Activated naive CD8-positive, alpha-beta T cell treated with anti-CD3 and anti-CD28 coated beads for 36 hours (primary cell): Measurements from ENCODE around the gene CLHC1. TPM values are rescaled to one million over a fixed set of nuclear protein-coding genes. Genes with fewer than 3 reads are reported as not detected.
"Not testable (repeated sequence)": the region's sequence is repeated elsewhere in the genome, so short reads cannot be mapped to it uniquely, and the experiment has no call there.

Source experiments
- DNase-seq: peaks from one replicate; pipeline ENCODE4 v3.0.0; 2021
- H3K27ac Mint-ChIP-seq: one replicate; pipeline ENCODE4 v1.8.0; 2022; ENCODE audit warnings: mild to moderate bottlenecking, moderate library complexity, mixed read lengths
- H3K27me3 Mint-ChIP-seq: one replicate; pipeline ENCODE4 v1.8.0; 2022; ENCODE audit warnings: mild to moderate bottlenecking, mixed read lengths
- H3K36me3 Mint-ChIP-seq: one replicate; pipeline ENCODE4 v1.8.0; 2021; ENCODE audit warnings: mild to moderate bottlenecking, mixed read lengths
- H3K4me1 Mint-ChIP-seq: one replicate; pipeline ENCODE4 v1.8.0; 2021; ENCODE audit warnings: mixed read lengths
- H3K4me3 Mint-ChIP-seq: one replicate; pipeline ENCODE4 v1.8.0; 2022; ENCODE audit warnings: mild to moderate bottlenecking, moderate library complexity, mixed read lengths
- H3K9me3 Mint-ChIP-seq: one replicate; pipeline ENCODE4 v1.8.0; 2022; ENCODE audit warnings: mixed read lengths
- total RNA-seq, 2 experiments: library from RNA; stranded (reverse); gene quantifications; one replicate each; pipeline ENCODE4 v1.2.3, GENCODE V29; 2021

Gene CLHC1
- total RNA-seq, 2 experiments from 2014 or later: 5.8 to 7.8 TPM

GRCh38 chr2:55241582-55241981 lies 9.5 kb upstream of the CLHC1 start:
- H3K4me3 Mint-ChIP-seq, H3K27me3 Mint-ChIP-seq, H3K4me1 Mint-ChIP-seq, H3K9me3 Mint-ChIP-seq, H3K27ac Mint-ChIP-seq, DNase-seq: not testable (repeated sequence)
- H3K36me3 Mint-ChIP-seq: peaks cover 15% of the 10 kb centered on the region

DNA sequence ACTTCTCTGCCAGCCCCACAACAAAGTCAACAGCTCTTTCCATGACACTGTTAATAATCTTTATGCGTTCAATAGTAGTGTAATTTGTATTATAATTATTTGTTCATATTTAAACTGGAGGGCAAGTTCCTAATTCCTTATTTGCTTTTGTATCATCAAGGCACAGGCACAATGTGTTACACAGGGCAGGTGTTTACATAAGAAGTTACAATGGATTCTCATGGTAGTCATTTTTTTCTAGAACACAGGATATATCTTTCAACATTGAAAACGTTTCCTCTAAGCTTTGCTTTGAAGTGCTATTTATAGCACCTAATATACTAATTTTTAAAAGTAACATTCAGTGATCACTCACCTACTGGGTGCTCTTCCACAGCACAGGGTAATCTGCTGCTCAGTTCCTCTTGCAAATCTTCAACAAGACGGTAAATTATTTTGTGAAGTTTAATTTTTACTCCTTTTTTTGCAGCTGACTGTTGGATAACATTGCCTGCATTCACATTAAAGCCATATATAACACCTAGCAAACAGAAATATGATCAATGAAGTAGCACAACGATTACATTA lies 7.6 kb upstream of the CLHC1 start:
- H3K27me3 Mint-ChIP-seq: no peaks in the 10 kb centered on the region
- H3K36me3 Mint-ChIP-seq: peaks cover 28% of the 10 kb centered on the region
- no peak overlapping the region for H3K27ac Mint-ChIP-seq
- no peaks in the 10 kb centered on the region for H3K9me3 Mint-ChIP-seq
- H3K4me1 Mint-ChIP-seq: peaks cover 19% of the 10 kb centered on the region
- no peak for DNase-seq
- no peak overlapping the region for H3K4me3 Mint-ChIP-seq

- Mint-ChIP-seq H3K27me3 (no peaks in the 10 kb centered on the region), H3K9me3 (no peaks in the 10 kb centered on the region), H3K27ac (no peak overlapping the region), H3K36me3 (peaks cover 47% of the 10 kb centered on the region), H3K4me3 (no peak overlapping the region), H3K4me1 (peaks cover 30% of the 10 kb centered on the region)
- DNase-seq: no peak
Observed at GRCh38 chr2:55236992-55237543, 5.0 kb upstream of the CLHC1 start.

- H3K27ac Mint-ChIP-seq: peak overlapping the region; percentile 72
- H3K27me3 Mint-ChIP-seq: no peaks in the 10 kb centered on the region
- H3K9me3 Mint-ChIP-seq: no peaks in the 10 kb centered on the region
- peak overlapping the region; percentile 99 for H3K4me3 Mint-ChIP-seq
- no peak for DNase-seq
- H3K4me1 Mint-ChIP-seq: peaks cover 34% of the 10 kb centered on the region
- H3K36me3 Mint-ChIP-seq: peaks cover 49% of the 10 kb centered on the region
Observed at GRCh38 chr2:55235724-55236538, 3.8 kb upstream of the CLHC1 start.

GRCh38 chr2:55233658-55233940 lies 1.5 kb upstream of the CLHC1 start:
- Mint-ChIP-seq H3K4me1 (peaks cover 48% of the 10 kb centered on the region), H3K27ac (peak overlapping the region; percentile 98), H3K9me3 (no peaks in the 10 kb centered on the region), H3K27me3 (no peaks in the 10 kb centered on the region), H3K36me3 (peaks cover 59% of the 10 kb centered on the region), H3K4me3 (peak overlapping the region; percentile 99)
- DNase-seq: no peak

DNA sequence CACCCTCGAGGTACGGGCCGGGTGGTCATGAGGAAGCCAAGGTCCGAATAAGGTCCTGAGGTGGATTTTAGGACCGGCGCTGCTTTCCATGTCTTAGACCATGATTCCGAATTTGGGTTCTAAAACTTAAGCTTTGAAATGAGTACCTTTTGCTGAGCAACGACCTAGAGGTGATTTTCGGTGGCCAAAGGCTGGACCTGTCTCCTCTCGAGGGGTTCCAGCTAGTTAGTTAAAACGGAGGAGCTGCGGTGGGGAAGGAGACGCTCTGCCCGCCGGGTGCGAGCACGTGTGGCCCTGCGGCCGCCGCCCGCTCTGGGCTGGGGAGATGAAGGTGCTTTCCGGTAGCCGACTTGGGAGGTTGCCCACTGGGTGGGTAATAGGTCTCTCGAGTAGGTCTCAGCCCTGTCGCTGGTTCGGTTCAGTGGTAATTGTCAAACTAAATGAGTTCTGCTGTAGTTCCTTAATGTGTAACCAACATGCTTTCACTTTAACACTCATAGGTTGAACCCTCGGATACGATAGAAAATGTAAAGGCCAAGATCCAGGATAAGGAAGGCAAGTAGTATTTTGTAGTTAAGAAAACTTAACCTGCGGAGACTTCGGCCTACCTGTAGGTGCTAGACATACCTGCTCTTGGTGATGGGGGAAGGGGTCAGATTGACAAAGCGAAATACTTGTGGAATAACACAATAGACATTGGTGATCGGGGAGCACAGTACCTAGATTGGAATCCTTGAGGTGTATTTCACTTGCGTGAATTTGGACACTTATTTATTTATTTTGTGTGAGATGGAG lies 967 bp upstream of the CLHC1 start:
- peak overlapping the region; percentile 98 for H3K27ac Mint-ChIP-seq
- DNase-seq: peak; percentile 36
- H3K9me3 Mint-ChIP-seq: no peaks in the 10 kb centered on the region
- peak overlapping the region; percentile 99 for H3K4me3 Mint-ChIP-seq
- peaks cover 61% of the 10 kb centered on the region for H3K36me3 Mint-ChIP-seq
- H3K27me3 Mint-ChIP-seq: no peaks in the 10 kb centered on the region
- H3K4me1 Mint-ChIP-seq: peaks cover 53% of the 10 kb centered on the region

GRCh38 chr2:55231546-55232083 lies 478 bp downstream of the CLHC1 start:
- peak overlapping the region; percentile 98 for H3K27ac Mint-ChIP-seq
- H3K9me3 Mint-ChIP-seq: peaks cover 2% of the 10 kb centered on the region
- H3K36me3 Mint-ChIP-seq: peaks cover 69% of the 10 kb centered on the region
- peak overlapping the region; percentile 99 for H3K4me3 Mint-ChIP-seq
- H3K27me3 Mint-ChIP-seq: no peaks in the 10 kb centered on the region
- DNase-seq: no peak
- peaks cover 60% of the 10 kb centered on the region for H3K4me1 Mint-ChIP-seq

GRCh38 chr2:55230551-55230950 lies 1.5 kb downstream of the CLHC1 start:
- Mint-ChIP-seq H3K9me3 (peaks cover 2% of the 10 kb centered on the region), H3K36me3 (peaks cover 62% of the 10 kb centered on the region), H3K27me3 (no peaks in the 10 kb centered on the region), H3K4me1 (peaks cover 52% of the 10 kb centered on the region), H3K4me3 (peak overlapping the region; percentile 99), H3K27ac (peak overlapping the region; percentile 7)
- DNase-seq: no peak

- Mint-ChIP-seq H3K4me1 (peaks cover 41% of the 10 kb centered on the region), H3K4me3 (no peak overlapping the region), H3K36me3 (peaks cover 51% of the 10 kb centered on the region), H3K9me3 (peaks cover 2% of the 10 kb centered on the region), H3K27me3 (no peaks in the 10 kb centered on the region), H3K27ac (no peak overlapping the region)
- no peak for DNase-seq
Observed at GRCh38 chr2:55229221-55229620, 2.9 kb downstream of the CLHC1 start.

DNA sequence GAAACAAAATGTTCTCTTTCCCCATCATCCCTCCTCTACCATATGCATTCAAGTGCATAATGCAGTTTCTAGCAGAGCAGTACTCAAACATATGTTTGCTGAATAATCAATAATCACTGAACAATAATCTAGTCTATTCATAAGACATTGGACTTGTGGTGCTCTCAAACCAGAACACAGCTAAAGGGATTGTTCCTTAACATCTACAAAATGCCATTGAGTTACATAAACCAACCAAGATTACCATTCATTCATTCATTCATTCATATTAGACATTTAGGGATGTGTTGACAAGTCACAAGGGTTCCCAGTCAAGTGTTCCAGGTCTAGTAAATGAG lies 3.9 kb downstream of the CLHC1 start:
- DNase-seq: no peak
- Mint-ChIP-seq H3K4me1 (peaks cover 37% of the 10 kb centered on the region), H3K4me3 (peak overlapping the region; percentile 22)

GRCh38 chr2:55227437-55228225 lies 4.5 kb downstream of the CLHC1 start:
- H3K4me1 Mint-ChIP-seq: peaks cover 38% of the 10 kb centered on the region
- not testable (repeated sequence) for H3K27me3 Mint-ChIP-seq
- H3K4me3 Mint-ChIP-seq: peak overlapping the region; percentile 22

More for the DNA sequence above, 3.9 kb downstream of the CLHC1 start:
- Mint-ChIP-seq H3K27me3 (no peaks in the 10 kb centered on the region), H3K9me3 (peaks cover 2% of the 10 kb centered on the region), H3K36me3 (peaks cover 42% of the 10 kb centered on the region), H3K27ac (peak overlapping the region; percentile 79)

DNA sequence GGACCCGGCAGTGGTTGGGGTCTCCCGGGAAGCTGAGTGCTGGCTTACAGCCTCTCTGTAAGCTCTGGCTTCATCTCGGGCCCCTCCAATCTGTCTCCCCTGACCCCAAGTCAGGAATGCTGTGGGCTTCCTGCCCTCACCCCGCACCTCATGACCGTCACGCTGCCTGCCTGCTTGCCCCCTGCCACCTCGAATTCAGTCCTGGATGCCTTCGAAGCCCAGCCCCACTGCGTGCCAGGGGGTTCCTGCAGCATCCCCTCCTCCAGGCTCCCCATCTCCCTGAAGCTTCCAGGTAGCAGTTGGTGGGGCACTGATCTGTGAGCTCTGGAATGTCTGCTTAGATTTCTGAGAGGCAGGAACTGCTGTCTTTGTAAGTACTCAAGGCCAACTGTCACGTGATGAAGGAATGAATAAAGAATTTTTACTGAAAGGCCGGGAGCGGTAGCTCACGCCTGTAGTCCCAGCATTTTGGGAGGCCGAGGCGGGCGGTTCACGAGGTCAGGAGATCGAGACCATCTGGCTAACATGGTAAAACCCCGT lies 6.5 kb downstream of the CLHC1 start:
- Mint-ChIP-seq H3K9me3 (peaks cover 2% of the 10 kb centered on the region), H3K4me3 (no peak overlapping the region), H3K36me3 (peaks cover 29% of the 10 kb centered on the region), H3K4me1 (peaks cover 45% of the 10 kb centered on the region), H3K27ac (peak overlapping the region; percentile 36), H3K27me3 (no peaks in the 10 kb centered on the region)
- DNase-seq: no peak

More at GRCh38 chr2:55227437-55228225, 4.5 kb downstream of the CLHC1 start:
- DNase-seq, H3K9me3 Mint-ChIP-seq: not testable (repeated sequence)
- H3K27ac Mint-ChIP-seq: peak overlapping the region; percentile 79
- peaks cover 36% of the 10 kb centered on the region for H3K36me3 Mint-ChIP-seq

DNA sequence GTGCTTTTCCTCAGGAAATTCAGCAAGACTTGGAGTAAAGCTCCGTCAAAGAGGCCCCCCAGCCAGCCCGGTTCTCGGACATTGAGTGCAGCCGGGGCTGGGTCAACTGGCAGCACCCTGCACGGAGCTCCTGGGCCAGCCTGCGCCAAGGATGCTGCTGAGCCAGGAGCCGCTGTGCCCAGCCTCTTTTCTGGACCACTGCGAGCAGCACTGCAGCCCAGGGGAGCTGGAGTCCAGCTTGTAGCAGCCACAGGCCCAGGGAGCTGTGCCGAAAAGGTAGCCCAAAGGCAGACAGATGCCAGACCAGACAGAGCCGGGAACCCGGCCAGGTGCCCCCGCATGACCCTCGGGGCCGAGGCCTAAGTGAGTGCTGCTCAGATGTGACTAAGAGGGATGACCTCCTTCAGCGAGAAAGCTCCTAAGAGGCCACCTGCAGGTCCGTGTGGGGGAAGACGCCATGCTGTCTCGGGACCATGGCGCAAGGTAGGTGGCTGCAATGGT lies 7.3 kb downstream of the CLHC1 start:
- no peak for DNase-seq
- Mint-ChIP-seq H3K27ac (no peak overlapping the region), H3K27me3 (no peaks in the 10 kb centered on the region), H3K9me3 (peaks cover 2% of the 10 kb centered on the region), H3K4me3 (no peak overlapping the region), H3K36me3 (peaks cover 22% of the 10 kb centered on the region), H3K4me1 (peaks cover 44% of the 10 kb centered on the region)
